Panc1 (cell line): ENCODE measurements around the gene FBXO24.

Experiments used
- POLR2AphosphoS5 ChIP-seq: IDR thresholded peaks from 2 replicates; pipeline ENCODE4 v1.6.1; 2012; ENCODE audit warnings: mild to moderate bottlenecking, low read depth, low read length, moderate library complexity
- SIN3A ChIP-seq: IDR thresholded peaks from 2 replicates; pipeline ENCODE4 v1.6.1; 2012; ENCODE audit warnings: low read depth, mild to moderate bottlenecking, low read length, moderate library complexity, borderline replicate concordance; ENCODE audit not compliant: insufficient read depth
- TF ChIP-seq, protein P1 (sequence below): fragments of 450-650 bp; IDR thresholded peaks from 2 replicates; pipeline ENCODE4 v1.5.1; 2017; ENCODE audit warnings: mild to moderate bottlenecking
- TF ChIP-seq, protein P2 (sequence below), 2 experiments: IDR thresholded peaks; 2 replicates each; pipeline ENCODE4 v1.6.1; 2011 to 2012; ENCODE audit warnings: low read depth in 2 of 2, control low read depth in 1 of 2, low read length in 1 of 2, mild to moderate bottlenecking in 1 of 2, moderate library complexity in 1 of 2; ENCODE audit not compliant: insufficient read depth in 1 of 2

GRCh38 chr7:100639995-100640516 is 53.9 kb downstream of the FBXO24 start:
- TF ChIP-seq POLR2AphosphoS5, result no peak
- TF ChIP-seq, protein P1, sequence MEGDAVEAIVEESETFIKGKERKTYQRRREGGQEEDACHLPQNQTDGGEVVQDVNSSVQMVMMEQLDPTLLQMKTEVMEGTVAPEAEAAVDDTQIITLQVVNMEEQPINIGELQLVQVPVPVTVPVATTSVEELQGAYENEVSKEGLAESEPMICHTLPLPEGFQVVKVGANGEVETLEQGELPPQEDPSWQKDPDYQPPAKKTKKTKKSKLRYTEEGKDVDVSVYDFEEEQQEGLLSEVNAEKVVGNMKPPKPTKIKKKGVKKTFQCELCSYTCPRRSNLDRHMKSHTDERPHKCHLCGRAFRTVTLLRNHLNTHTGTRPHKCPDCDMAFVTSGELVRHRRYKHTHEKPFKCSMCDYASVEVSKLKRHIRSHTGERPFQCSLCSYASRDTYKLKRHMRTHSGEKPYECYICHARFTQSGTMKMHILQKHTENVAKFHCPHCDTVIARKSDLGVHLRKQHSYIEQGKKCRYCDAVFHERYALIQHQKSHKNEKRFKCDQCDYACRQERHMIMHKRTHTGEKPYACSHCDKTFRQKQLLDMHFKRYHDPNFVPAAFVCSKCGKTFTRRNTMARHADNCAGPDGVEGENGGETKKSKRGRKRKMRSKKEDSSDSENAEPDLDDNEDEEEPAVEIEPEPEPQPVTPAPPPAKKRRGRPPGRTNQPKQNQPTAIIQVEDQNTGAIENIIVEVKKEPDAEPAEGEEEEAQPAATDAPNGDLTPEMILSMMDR, result no peak
- TF ChIP-seq, protein P2, sequence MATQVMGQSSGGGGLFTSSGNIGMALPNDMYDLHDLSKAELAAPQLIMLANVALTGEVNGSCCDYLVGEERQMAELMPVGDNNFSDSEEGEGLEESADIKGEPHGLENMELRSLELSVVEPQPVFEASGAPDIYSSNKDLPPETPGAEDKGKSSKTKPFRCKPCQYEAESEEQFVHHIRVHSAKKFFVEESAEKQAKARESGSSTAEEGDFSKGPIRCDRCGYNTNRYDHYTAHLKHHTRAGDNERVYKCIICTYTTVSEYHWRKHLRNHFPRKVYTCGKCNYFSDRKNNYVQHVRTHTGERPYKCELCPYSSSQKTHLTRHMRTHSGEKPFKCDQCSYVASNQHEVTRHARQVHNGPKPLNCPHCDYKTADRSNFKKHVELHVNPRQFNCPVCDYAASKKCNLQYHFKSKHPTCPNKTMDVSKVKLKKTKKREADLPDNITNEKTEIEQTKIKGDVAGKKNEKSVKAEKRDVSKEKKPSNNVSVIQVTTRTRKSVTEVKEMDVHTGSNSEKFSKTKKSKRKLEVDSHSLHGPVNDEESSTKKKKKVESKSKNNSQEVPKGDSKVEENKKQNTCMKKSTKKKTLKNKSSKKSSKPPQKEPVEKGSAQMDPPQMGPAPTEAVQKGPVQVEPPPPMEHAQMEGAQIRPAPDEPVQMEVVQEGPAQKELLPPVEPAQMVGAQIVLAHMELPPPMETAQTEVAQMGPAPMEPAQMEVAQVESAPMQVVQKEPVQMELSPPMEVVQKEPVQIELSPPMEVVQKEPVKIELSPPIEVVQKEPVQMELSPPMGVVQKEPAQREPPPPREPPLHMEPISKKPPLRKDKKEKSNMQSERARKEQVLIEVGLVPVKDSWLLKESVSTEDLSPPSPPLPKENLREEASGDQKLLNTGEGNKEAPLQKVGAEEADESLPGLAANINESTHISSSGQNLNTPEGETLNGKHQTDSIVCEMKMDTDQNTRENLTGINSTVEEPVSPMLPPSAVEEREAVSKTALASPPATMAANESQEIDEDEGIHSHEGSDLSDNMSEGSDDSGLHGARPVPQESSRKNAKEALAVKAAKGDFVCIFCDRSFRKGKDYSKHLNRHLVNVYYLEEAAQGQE (IDR thresholded peaks at IDR 0.05; ENCODE audit: insufficient read depth in 1 of 2, low read depth in 2 of 2, low read length in 1 of 2), result no peak
- TF ChIP-seq SIN3A, result no peak
